Limb (tissue), 2 donors: ENCODE measurements around the gene TBL1XR1.

Experiments
- DNase-seq, 2 donors: peaks; one replicate each; pipeline ENCODE4 v3.0.0-alpha.2; 2016; ENCODE audit errors: extremely low spot score in 2 of 2

TBL1XR1 gene

DNA sequence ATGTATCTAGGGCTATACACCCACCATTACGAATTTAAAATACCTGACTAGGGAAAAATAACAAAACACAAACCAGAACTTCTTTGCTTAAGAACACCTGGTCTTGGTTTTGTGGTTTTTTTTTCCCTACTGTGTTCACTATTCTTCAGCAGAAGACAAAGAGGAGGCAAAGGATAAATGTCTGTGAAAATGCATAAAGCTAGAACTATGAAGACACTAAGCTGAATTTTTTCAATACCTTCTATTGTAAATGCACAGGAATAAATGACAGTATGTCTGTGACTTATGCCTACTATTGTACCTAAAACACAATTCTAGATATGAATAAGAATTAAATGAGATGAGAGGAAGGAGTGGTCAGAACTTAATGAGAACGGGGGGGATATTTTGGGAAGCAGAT, 86.9 kb downstream of the TBL1XR1 start:
- DNase-seq = no peak

- no peak for DNase-seq
Measured at GRCh38 chr3:177109688-177110330, 87.5 kb downstream of the TBL1XR1 start.

GRCh38 chr3:177108648-177109047, 88.6 kb downstream of the TBL1XR1 start:
- DNase-seq = no peak

DNA sequence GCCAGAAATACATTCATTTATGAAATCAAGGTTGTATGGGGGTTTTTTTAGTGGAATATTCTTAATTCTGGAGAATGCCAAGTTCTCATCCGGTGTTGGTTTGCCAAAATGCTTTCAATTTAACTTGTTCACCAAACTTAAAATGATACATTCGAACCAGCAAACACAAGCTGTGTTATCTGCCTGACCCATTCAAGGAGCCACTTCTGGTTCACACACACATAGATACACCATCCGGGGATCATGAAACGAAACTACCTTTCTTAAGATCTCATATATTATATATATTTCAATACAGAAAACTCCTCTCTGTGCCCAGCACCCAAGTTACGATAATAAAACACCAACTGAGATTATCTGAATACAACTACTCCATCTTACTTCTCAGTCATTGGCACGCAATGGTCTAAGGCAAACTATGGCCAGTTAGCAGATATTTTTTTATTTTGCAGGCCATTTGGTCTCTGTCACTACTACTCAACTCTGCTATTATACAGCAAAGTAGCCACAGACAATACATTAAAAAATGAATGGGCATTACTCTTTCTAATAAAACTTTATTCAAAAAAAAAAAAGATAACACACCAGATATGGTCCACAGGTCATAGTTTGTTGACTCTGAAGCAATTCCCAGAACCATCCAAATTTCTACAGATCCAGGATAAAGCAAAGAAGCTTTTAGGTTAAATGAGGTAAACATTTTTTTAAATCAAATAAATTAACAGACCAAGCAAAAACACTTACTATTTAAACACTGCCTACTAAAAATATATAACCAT, 89.6 kb downstream of the TBL1XR1 start:
- no peak for DNase-seq

DNA sequence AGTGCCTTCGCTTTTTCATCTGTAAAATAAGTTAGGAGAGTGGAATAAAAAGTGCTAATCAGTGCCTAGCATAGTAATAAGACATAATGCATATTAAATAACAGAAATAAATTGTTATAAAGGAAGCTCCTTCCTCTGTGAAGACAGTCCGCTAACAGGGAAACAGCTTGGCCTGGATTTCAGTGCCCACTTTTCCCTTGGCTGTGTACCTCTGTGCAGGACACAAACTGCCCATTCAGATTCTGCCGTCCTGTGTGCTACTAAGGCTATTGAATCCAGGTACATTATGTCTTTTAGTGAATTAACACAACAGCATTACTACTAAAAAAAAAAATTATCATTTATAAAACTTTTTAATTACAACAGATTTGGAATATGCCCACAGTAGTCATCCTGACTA, 90.7 kb downstream of the TBL1XR1 start:
- no peak for DNase-seq

DNA sequence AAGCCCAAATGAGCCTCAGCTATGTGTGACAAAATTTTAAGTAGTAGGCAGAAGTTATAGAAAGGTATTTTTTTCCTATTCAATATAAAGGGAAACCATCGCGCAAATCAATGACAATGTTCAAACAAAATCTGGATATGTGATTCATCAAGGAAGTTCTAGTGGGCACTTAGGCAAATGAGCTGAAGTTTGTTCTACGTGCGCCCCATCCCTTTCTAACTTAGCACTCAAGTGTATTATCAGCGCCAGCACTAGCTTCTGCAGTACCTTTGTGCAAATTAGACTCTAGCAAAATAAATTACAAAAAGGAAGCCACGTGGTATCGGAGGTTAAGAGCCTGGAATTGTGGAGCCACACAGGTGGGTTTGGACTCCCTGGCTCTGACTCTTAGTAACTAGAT, 91.1 kb downstream of the TBL1XR1 start:
- no peak for DNase-seq

DNA sequence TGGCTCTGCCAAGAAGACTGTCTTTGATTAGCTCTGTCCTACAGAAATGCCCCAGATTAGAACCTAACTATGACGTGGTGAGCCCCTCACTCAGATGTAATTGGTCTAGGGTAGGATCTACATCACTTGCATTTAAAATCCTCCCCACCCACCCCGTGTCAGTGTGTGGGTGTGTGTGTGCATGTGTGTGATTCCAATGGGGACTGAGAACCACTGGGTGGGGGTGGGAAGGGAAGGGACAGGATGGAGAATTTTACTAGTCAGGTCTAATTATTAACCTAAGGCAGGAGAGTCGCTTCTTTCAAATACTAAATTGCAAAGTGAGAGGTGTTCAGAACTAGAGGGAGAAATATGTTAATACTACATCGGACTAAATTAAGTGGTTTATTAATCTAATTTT, 91.7 kb downstream of the TBL1XR1 start:
- no peak for DNase-seq

DNA sequence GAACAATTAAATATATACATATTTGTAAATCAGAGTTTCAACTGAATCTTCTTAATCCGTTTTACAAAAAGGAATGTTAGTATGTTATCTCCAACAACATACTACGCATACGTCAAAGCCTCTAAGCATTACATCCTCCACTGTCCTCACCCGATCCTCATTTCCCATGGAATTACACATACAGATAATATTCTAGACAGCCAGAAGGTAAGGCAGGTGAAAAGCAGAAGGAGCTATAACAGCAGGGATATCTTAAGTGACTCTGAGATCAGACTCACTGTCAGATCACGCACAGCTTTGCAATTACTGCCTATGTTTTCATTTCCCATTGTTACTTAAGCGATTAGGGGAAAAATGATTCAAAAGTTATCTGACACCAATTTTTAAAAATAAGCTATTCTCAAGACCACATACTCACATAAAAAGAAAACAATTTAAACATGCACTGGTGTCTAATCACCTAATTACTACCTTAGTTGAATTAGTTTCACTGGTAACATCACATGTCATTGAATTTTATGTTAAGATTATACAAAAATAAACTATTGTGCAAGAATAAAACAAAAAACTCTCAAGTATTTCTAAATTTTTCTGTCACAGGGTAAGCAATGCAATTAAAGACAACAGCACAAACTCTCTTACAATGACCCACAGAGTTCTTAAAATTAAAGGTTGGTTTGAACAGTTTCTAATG, 92.8 kb downstream of the TBL1XR1 start:
- DNase-seq = no peak

- DNase-seq = no peak
Measured at GRCh38 chr3:177102553-177102952, 94.7 kb downstream of the TBL1XR1 start.

- no peak for DNase-seq
Measured at GRCh38 chr3:177098551-177098950, 98.7 kb downstream of the TBL1XR1 start.

DNA sequence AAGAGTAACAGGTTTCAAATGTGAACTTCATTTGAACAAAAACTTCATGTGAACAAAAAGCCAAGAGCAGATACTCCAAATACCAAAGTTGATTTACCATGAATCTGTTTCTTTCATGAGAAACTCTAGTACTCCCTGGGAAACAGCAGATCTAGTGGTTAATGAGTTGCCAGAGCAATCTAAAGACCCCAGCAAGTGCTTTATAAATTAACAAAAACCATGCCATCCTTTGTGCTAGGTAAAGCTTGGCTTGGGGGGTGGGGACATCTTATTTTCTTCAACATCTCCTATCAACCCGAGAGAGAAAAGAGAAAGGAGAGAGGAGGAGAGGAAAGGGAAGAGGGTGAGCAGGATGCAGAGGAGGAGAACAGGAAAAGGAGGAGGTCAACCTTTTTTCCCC, 100.7 kb downstream of the TBL1XR1 start:
- no peak for DNase-seq

GRCh38 chr3:177093966-177094365, 103.3 kb downstream of the TBL1XR1 start:
- no peak for DNase-seq

DNA sequence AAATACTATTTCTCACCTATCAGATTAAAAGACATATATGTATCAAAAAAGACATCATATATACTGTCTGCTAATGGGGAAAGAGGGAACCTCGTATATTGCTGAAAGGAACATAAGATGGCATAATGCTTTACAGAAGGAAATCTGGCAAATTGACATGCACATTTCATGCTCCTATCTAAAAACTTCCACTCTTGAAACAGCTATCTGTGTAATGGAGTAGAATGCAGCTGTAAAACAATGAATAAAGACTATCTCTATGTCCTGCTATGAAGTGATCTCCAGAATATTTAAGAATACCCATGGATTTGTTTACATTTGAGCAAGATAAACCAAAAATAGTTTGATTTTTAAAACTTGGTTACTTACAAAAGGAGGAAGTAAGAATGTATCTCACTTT, 107.4 kb downstream of the TBL1XR1 start:
- DNase-seq = no peak

- DNase-seq = no peak
Measured at GRCh38 chr3:177089110-177089509, 108.2 kb downstream of the TBL1XR1 start.

DNA sequence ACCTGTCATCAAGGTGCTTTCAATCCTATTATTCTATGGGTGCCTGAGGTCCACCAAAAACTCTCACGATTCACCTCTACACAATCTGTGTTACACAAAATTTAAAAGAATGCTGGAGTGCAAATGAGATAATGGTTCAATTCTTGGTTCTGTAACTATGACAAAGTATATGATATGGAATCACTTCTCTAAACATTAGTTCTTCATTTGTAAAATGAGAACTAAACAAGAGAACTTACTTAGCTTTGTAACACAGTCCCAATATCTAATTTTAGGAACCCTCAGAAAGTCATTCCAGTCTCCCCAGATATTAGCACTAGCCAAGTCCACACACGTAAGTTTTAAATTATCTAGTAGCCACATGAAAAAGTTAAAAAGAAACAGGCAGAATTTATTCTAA, 111.5 kb downstream of the TBL1XR1 start:
- DNase-seq = no peak

DNA sequence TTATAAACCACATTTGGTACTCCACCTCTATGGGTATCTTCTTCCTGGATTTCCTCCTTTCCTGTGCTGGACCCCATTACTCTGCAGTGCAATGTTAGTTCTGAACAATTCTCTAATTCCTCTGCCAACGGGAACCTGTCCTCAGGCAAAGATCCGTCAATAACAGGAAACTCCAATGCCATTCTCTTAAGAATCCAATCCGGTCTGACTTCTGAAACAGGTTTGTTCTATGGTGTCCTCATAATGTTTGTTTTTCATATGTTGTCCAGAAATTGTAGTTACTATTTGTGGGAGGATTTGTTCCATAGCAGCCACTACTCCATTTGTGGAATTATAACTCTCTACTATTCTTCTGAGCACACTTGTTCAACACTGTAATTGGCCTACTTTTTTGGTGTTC, 112.7 kb downstream of the TBL1XR1 start:
- no peak for DNase-seq

- DNase-seq = no peak
Measured at GRCh38 chr3:177080122-177080521, 117.2 kb downstream of the TBL1XR1 start.

GRCh38 chr3:177079684-177080083, 117.6 kb downstream of the TBL1XR1 start:
- DNase-seq = no peak

- no peak for DNase-seq
Measured at GRCh38 chr3:177071496-177072156, 125.7 kb downstream of the TBL1XR1 start.

DNA sequence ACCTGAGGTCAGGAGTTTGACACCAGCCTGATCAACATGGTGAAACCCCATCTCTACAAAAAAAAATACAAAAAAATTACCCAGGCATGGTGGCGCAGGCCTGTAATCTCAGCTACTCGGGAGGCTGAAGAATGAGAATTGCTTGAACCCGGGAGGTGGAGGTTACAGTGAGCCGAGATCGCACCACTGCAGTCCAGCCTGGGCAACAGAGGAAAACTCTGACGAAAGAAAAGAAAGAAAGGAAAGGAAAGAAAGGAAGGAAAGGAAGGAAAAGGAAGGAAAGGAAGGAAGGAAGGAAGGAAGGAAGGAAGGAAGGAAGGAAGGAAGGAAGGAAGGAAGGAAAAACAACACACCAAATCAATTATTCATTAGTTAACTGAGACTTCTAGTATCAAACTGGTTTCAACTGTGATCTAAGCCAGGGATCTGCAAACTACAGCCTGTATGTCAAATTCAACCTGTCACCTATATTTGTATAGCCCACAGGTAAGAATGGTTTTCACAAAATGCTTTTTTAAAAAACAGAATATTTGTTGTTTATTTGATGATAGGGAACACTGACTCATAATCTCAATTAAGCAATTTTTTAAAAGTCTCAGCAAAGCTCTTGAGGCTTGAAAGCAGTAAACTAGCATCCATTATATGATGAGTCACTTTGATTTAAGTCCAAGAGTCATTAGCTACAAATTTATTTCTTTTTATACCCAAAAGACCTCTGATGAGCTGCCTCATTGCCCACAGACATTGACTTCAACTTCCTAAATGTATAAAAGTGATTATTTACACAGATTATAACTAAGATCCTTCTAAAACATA, 127.6 kb downstream of the TBL1XR1 start:
- no peak for DNase-seq

DNA sequence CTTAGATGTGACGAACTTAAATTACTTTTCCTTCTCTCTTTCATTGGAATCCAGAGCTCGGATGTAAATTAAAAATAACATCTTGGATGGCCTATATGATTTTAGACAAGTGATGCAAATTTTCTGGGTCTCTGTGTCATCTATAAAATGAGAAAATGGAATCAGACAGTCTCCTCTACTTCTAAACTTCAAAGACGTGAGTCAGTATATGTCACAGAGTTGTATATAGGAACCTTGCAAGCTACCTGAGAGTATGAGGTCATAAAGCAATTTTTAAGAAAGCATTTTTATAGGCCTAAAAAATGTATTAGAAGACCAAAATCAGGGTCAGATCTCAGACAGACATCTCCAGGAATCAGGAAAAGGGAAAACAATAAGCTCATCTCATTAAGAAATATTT, 128.3 kb downstream of the TBL1XR1 start:
- no peak for DNase-seq
